HG02840 (cell line): Measurements from ENCODE around the gene PRPF4.
A peak's percentile ranks its signal among the peaks of the same experiment; 100 is the strongest.

ENCODE experiments used
- ATAC-seq: cut with Tn5 transposase; IDR thresholded peaks from one replicate; pipeline ENCODE4 v1.9.1; 2021; ENCODE audit warnings: mild to moderate bottlenecking, moderate library complexity, moderate number of reproducible peaks; ENCODE audit not compliant: unreplicated experiment, low FRiP score

The PRPF4 gene

DNA sequence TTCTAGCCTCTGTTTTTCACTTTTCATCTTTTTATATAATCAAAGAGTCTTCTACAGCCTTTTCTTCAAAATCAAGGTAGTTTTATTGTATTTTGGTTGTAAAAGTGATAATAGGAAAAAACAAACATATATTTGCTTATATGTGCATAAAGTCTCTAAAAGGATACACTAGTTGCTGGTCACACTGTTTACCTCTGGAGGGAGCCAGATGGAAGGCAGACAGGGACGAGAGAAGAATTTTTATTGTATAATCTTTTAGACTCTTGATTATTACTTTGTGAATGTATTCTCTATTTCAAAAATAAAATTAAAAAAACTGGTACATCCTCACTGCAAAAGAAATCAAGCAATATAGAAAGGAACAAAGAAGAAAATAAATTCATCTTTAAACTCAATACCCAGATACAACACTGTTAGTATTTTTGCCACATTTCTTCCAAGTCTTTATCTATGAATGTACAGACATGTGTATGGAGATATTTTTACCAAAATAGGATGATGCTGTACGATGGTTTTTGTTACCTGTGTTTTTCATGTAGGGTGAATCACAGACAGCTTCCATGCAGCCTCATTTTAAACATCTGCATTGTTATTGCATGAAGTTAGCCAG, 33.9 kb downstream of the PRPF4 start:
- no peak for ATAC-seq

GRCh38 chr9:113310538-113310937, 35.1 kb downstream of the PRPF4 start:
- no peak for ATAC-seq

DNA sequence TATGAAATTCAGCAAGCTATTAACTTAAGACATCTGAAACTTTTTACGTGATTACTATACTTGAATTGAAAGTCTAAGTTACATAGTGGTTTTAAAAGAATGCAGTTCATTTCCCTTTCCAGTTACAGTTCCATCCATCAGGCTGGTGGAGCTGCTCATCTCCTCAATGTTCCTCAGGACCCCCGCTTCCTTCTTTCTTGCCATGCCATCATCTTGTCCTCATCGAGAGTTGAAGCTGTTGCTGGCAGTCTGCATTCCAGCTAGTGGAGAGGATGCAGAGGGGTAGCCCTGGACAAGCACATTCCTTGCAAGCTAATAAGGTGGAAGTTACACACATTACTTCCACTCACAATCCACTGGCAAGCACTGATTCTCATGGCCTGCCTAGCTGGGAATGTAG, 36.5 kb downstream of the PRPF4 start:
- no peak for ATAC-seq

DNA sequence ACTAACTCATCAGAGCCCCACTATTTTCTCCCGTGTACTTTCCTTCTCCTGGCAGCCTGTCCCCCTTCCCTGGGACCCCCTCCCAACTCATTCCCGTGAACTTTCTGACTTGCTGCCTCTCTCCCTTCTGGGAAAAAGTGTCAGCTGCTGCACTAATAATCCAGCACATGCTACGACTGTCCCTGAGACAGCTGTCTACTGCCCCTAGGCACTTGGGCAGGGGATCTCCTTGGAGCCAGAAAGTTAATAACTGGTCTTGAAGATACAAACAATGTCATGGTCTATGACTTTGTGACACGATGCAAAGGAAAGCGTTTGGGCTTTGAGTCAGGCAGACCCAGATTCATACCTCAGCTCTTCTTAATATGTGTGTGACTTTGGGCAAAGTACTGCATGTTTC, 37.8 kb downstream of the PRPF4 start:
- no peak for ATAC-seq

DNA sequence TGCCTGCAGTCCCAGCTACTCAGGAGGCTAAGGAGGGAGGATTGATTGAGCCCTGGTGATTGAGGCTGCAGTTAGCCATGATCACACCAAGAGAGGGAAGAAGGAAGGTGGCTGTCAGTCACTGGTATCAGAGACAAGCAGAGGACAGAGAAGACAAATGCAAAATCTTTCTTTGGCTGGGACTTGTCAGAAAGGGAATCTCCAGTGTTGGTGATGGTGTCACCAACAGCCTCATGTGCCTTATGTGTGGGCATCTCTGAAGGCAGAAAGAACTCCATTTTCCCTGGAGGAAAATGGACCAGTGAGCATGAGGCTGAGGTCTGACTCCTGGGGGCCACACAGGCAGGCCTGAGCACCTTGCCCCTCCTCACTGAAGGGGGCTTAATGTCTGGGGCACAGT, 39.8 kb downstream of the PRPF4 start:
- ATAC-seq = no peak

- ATAC-seq = no peak
These were observed 40.6 kb downstream of the PRPF4 start for GRCh38 chr9:113316030-113316429.

DNA sequence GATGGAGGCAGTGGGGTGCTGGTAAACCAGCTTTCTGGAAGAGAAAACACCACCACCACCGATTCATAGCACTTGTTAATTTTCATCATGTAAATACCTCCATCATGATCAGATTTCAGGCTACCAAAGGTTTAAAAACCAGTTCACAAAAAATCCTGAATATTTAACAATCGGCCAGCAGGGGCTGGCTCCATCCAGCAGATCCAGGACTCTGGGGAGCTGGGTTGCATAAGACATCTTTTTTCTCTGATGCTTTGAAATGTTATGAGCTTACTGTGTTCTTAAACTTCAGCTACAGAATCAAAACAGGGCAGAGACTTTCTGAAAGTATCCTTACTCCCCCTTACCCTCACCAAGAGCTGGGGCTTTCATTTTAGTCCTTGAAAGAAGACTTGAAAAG, 42.3 kb downstream of the PRPF4 start:
- ATAC-seq = no peak

DNA sequence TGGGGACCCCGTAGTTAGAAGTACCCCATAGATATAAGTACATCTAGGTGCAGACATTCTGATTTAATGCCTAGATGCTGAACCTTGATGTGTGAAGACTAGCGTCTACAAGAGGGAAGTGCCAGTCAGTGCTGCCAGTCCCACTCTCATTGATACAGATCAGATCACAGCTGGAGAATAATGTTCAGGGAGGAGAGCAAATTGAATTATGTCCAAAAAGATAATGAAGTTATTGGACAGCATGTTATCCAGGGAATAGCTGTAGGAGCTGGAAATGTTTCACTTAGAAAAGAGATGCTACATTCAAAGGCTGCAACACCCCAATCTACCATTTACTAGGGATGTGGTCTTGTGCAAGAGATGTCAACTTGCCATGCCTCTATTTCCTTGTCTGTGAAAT, 43.6 kb downstream of the PRPF4 start:
- no peak for ATAC-seq

DNA sequence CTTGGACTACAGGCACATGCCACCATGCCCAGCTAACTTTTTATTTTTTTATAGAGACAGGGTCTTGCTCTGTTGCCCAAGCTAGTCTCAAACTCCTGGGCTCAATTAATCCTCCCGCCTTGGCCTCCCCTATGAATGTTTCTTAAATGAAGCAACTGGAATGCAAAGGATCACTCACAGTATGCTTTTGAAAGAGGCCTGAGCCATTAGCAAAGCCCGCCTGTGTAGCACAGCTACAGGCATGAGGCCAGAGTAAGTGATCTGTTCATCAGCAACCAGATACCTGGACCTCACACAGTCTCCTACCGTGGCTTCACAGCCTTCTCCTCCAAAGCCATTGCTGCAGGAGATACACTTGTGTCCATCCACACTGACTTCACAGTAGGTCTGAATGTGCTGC, 44.6 kb downstream of the PRPF4 start:
- ATAC-seq = no peak

- no peak for ATAC-seq
These were observed 47.2 kb downstream of the PRPF4 start for GRCh38 chr9:113322671-113323070.

DNA sequence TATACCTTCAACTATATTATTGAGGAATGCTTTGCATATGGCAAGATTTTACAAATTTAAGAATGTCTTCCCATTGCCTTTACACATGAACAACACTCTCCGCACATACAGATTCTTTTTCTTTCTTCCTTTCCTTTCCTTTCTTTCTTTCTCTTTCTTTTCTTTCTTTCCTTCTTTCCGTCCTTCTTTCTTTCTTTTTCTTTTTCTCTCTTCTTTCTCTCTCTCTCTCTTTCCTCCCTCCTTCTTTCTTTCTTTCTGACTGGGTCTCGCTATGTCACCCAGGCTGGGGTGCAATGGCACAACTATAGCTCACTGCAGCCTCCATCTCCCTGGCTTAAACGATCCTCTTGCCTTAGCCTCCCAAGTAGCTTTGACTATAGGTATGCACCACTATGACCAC, 50.8 kb downstream of the PRPF4 start:
- no peak for ATAC-seq

GRCh38 chr9:113328045-113328782, 52.8 kb downstream of the PRPF4 start:
- no peak for ATAC-seq

GRCh38 chr9:113331780-113332179, 56.3 kb downstream of the PRPF4 start:
- ATAC-seq = no peak

- ATAC-seq = no peak
These were observed 62.3 kb downstream of the PRPF4 start for GRCh38 chr9:113337714-113338113.

DNA sequence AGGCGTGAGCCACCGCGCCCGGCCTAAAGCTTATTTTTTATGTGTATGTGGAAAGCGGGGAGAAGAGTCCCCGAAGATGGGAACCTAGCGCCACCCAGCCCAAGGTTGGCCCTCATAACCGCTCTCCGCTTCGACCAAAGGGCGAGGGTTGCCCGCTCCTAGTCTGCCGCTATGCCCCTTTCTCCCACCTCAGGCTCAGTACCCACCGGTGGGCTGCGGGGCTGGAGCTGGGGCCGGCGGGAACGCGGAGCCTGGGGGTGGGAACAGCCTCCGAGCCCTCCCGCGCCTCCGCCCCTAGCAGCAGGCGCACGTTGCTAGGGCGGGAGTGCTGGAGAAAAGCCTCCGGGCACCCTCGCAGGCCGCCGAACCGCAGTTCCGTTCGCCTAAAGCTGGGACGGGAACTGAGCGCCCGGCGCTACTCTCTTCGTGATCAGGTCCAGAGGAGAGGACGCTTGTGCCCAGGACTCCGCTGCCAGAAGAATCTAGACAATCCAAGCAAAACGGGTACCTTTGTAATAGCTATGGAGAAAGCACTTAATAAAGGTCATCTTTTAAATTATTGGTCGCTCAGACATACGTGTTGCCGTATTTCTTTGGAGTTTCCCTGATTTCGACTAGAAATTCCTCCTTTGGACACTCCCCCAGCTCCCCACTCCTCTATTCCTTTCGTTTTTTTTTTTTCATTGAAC, 64.7 kb downstream of the PRPF4 start, which contains the start of gene WDR31:
Gene WDR31, minus strand, starts transcription at position 265 of the 689 bp plus-strand sequence. CDS start 8,253 bp downstream, outside the sequence.
- ATAC-seq = peak; percentile 96

DNA sequence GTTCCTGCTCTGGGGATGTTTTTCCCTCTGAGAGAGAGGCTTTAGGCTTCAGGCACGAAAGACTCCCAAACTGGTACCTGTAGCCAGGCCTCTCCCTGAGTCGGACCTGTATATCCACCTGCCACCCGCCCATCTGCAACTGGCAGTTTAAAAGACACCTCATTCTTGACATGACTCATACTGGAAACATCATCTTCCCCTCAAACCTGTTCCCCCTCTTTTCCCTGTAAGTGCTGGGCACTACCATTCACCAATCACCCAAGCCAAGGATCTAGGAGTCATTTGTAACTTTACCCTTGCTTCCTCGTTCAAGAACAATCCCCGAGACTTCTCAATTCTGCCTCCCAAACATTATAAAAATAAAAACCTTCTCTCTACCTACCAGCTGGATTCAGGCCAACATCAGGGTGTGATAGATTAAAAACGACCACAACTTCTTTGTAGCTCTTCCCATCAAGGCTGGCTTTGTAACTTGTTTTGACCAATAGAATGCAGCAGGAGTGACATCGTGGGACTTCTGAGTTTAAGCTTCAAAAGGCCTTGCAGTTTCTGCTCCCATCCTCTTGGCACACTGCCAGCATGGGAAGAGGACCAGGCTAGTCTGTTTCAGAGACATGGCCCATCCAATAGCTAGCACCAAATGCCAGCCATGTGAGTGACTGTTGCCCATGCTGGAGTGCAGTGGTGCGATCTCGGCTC, 66.4 kb downstream of the PRPF4 start:
- no peak for ATAC-seq
